ENCODE results near the gene NCKAP5. TPM values are rescaled to one million over a fixed set of nuclear protein-coding genes. Genes with fewer than 3 reads are reported as not detected.

Gene NCKAP5
- total RNA-seq, 1 donor from 2014 or later: 2.7 TPM

- Histone ChIP-seq H3K9me3 (ENCODE audit: insufficient read depth, low read depth, low read length) (no peaks in the 10 kb centered on the region), H3K4me1 (ENCODE audit: insufficient read depth, low read length) (no peaks in the 10 kb centered on the region), H3K36me3 (ENCODE audit: insufficient read depth, low read length) (no peaks in the 10 kb centered on the region), H3K79me2 (ENCODE audit: insufficient read depth, low read length) (no peaks in the 10 kb centered on the region), H3K4me2 (ENCODE audit: low read length) (no peak overlapping the region), H3K9ac (ENCODE audit: low read length) (no peak overlapping the region), H3K4me3 (ENCODE audit: insufficient read depth, low read depth, low read length) (no peak overlapping the region), H4K20me1 (ENCODE audit: insufficient read depth, low read length) (no peaks in the 10 kb centered on the region), H3K27ac (ENCODE audit: low read depth, low read length) (no peak overlapping the region), H2AFZ (ENCODE audit: low read depth, low read length) (no peak overlapping the region), H3K27me3 (ENCODE audit: insufficient read depth, low read length) (no peaks in the 10 kb centered on the region)
- H3K27me3 Mint-ChIP-seq (ENCODE audit: low read depth, unreplicated experiment): peaks cover 12% of the 10 kb centered on the region
- TF ChIP-seq CTCF (IDR thresholded peaks at IDR 0.05; ENCODE audit: insufficient read depth, low read depth, low read length) (no peak), EZH2 (IDR thresholded peaks at IDR 0.05; ENCODE audit: insufficient read depth, low read length) (no peak)
- H3K36me3 Mint-ChIP-seq (ENCODE audit: low read depth, unreplicated experiment): no peaks in the 10 kb centered on the region
- FAIRE-seq: no peak
- peaks cover 5% of the 10 kb centered on the region for H3K4me1 Mint-ChIP-seq (ENCODE audit: low read depth, unreplicated experiment)
- peaks cover 4% of the 10 kb centered on the region for H3K9me3 Mint-ChIP-seq (ENCODE audit: unreplicated experiment)
- no peak overlapping the region for H3K27ac Mint-ChIP-seq (ENCODE audit: unreplicated experiment)
- no peak overlapping the region for H3K4me3 Mint-ChIP-seq (ENCODE audit: unreplicated experiment)
- DNase-seq (ENCODE audit: low read depth): no peak
Observed at GRCh38 chr2:132719480-132719879, 848.8 kb downstream of the NCKAP5 start.

- H4K20me1 ChIP-seq (ENCODE audit: insufficient read depth, low read length): no peaks in the 10 kb centered on the region
- no peaks in the 10 kb centered on the region for H3K79me2 ChIP-seq (ENCODE audit: insufficient read depth, low read length)
- FAIRE-seq (no peak), DNase-seq (ENCODE audit: low read depth) (no peak)
- Mint-ChIP-seq H3K4me1 (ENCODE audit: low read depth, unreplicated experiment) (peaks cover 5% of the 10 kb centered on the region), H3K36me3 (ENCODE audit: low read depth, unreplicated experiment) (no peaks in the 10 kb centered on the region), H3K27me3 (ENCODE audit: low read depth, unreplicated experiment) (peaks cover 2% of the 10 kb centered on the region), H3K27ac (ENCODE audit: unreplicated experiment) (no peak overlapping the region), H3K9me3 (ENCODE audit: unreplicated experiment) (no peaks in the 10 kb centered on the region), H3K4me3 (ENCODE audit: unreplicated experiment) (no peak overlapping the region)
- no peak for TF ChIP-seq CTCF (IDR thresholded peaks at IDR 0.05; ENCODE audit: insufficient read depth, low read depth, low read length)
- no peak for TF ChIP-seq EZH2 (IDR thresholded peaks at IDR 0.05; ENCODE audit: insufficient read depth, low read length)
- no peaks in the 10 kb centered on the region for H3K4me1 ChIP-seq (ENCODE audit: insufficient read depth, low read length)
- H3K9ac ChIP-seq (ENCODE audit: low read length): no peak overlapping the region
- no peak overlapping the region for H3K4me3 ChIP-seq (ENCODE audit: insufficient read depth, low read depth, low read length)
- H3K36me3 ChIP-seq (ENCODE audit: insufficient read depth, low read length): no peaks in the 10 kb centered on the region
- H3K27ac ChIP-seq (ENCODE audit: low read depth, low read length): no peak overlapping the region
- H3K27me3 ChIP-seq (ENCODE audit: insufficient read depth, low read length): no peaks in the 10 kb centered on the region
- no peak overlapping the region for H3K4me2 ChIP-seq (ENCODE audit: low read length)
- H3K9me3 ChIP-seq (ENCODE audit: insufficient read depth, low read depth, low read length): no peaks in the 10 kb centered on the region
- no peak overlapping the region for H2AFZ ChIP-seq (ENCODE audit: low read depth, low read length)
Observed at GRCh38 chr2:132716954-132717353, 851.3 kb downstream of the NCKAP5 start.

- FAIRE-seq (no peak), DNase-seq (ENCODE audit: low read depth) (no peak)
- no peak overlapping the region for H3K27ac Mint-ChIP-seq (ENCODE audit: unreplicated experiment)
- H3K4me2 ChIP-seq (ENCODE audit: low read length): no peak overlapping the region
- no peak for TF ChIP-seq CTCF (IDR thresholded peaks at IDR 0.05; ENCODE audit: insufficient read depth, low read depth, low read length)
- H3K9me3 ChIP-seq (ENCODE audit: insufficient read depth, low read depth, low read length): no peaks in the 10 kb centered on the region
- H3K36me3 Mint-ChIP-seq (ENCODE audit: low read depth, unreplicated experiment): no peaks in the 10 kb centered on the region
- peaks cover 2% of the 10 kb centered on the region for H3K27me3 Mint-ChIP-seq (ENCODE audit: low read depth, unreplicated experiment)
- H3K9ac ChIP-seq (ENCODE audit: low read length): no peak overlapping the region
- no peak overlapping the region for H3K4me3 ChIP-seq (ENCODE audit: insufficient read depth, low read depth, low read length)
- no peaks in the 10 kb centered on the region for H3K36me3 ChIP-seq (ENCODE audit: insufficient read depth, low read length)
- H2AFZ ChIP-seq (ENCODE audit: low read depth, low read length): no peak overlapping the region
- peaks cover 5% of the 10 kb centered on the region for H3K4me1 Mint-ChIP-seq (ENCODE audit: low read depth, unreplicated experiment)
- no peaks in the 10 kb centered on the region for H4K20me1 ChIP-seq (ENCODE audit: insufficient read depth, low read length)
- H3K79me2 ChIP-seq (ENCODE audit: insufficient read depth, low read length): no peaks in the 10 kb centered on the region
- no peak overlapping the region for H3K4me3 Mint-ChIP-seq (ENCODE audit: unreplicated experiment)
- no peaks in the 10 kb centered on the region for H3K4me1 ChIP-seq (ENCODE audit: insufficient read depth, low read length)
- no peaks in the 10 kb centered on the region for H3K9me3 Mint-ChIP-seq (ENCODE audit: unreplicated experiment)
- no peaks in the 10 kb centered on the region for H3K27me3 ChIP-seq (ENCODE audit: insufficient read depth, low read length)
- no peak overlapping the region for H3K27ac ChIP-seq (ENCODE audit: low read depth, low read length)
Observed at GRCh38 chr2:132715386-132716351, 852.6 kb downstream of the NCKAP5 start.
